ENCODE measurements around the gene BCAS3.

The BCAS3 gene

GRCh38 chr17:61379457-61380216, 702.0 kb downstream of the BCAS3 start:
- no CpG with 5 or more reads among the region's 21 CpGs for WGBS (ENCODE audit: extremely low coverage, insufficient coverage, insufficient read length)

GRCh38 chr17:61380217-61380835, 702.7 kb downstream of the BCAS3 start:
- Histone ChIP-seq H3K27ac (ENCODE audit: low read depth, low read length) (no peak overlapping the region), H3K4ac (ENCODE audit: low read depth, low read length) (no peak overlapping the region), H3K4me3 (ENCODE audit: low read depth, low read length) (no peak overlapping the region), H3K9me3 (ENCODE audit: insufficient read depth, low read depth, low read length) (peaks cover 2% of the 10 kb centered on the region), H3K36me3 (ENCODE audit: control insufficient read depth in 1 of 2, insufficient read depth in 2 of 2, low read length in 2 of 2) (no peaks in the 10 kb centered on the region), H4K91ac (ENCODE audit: low read depth, low read length) (no peak overlapping the region), H3K23ac (ENCODE audit: low read length) (no peak overlapping the region), H3K4me2 (ENCODE audit: low read length) (no peak overlapping the region), H3K4me1 (ENCODE audit: control insufficient read depth in 1 of 2, insufficient read depth in 2 of 2, low read length in 2 of 2) (peaks cover 0 to 6% of the 10 kb centered on the region in 2 experiments), H3K79me1 (ENCODE audit: low read length) (peaks cover 2% of the 10 kb centered on the region), H4K12ac (ENCODE audit: low read depth, low read length) (no peak overlapping the region), H3K9ac (ENCODE audit: low read length) (no peak overlapping the region), H2AFZ (ENCODE audit: insufficient read depth, low read length, poor library complexity) (no peak overlapping the region), H3K18ac (ENCODE audit: low read length) (no peak overlapping the region), H2BK120ac (ENCODE audit: insufficient read depth, low read length, poor library complexity) (no peak overlapping the region), H4K8ac (ENCODE audit: low read depth, low read length) (no peak overlapping the region), H3K27me3 (ENCODE audit: insufficient read depth, low read length) (no peaks in the 10 kb centered on the region), H3K79me2 (ENCODE audit: control insufficient read depth, insufficient read depth, low read length, poor library complexity) (no peaks in the 10 kb centered on the region), H2BK12ac (ENCODE audit: low read length) (no peak overlapping the region), H2BK5ac (ENCODE audit: low read depth, low read length, poor library complexity) (no peak overlapping the region), H2AK5ac (ENCODE audit: low read length) (no peak overlapping the region), H3K14ac (ENCODE audit: low read length) (no peak overlapping the region)
- WGBS (ENCODE audit: extremely low coverage, insufficient coverage, insufficient read length), result no CpG with 5 or more reads among the region's 10 CpGs
- no peak for DNase-seq

More at GRCh38 chr17:61379457-61380216, 702.0 kb downstream of the BCAS3 start:
- Histone ChIP-seq H2BK120ac (ENCODE audit: insufficient read depth, low read length, poor library complexity) (no peak overlapping the region), H3K36me3 (ENCODE audit: control insufficient read depth in 1 of 2, insufficient read depth in 2 of 2, low read length in 2 of 2) (no peaks in the 10 kb centered on the region), H3K4me1 (ENCODE audit: control insufficient read depth in 1 of 2, insufficient read depth in 2 of 2, low read length in 2 of 2) (peaks cover 0 to under 1% of the 10 kb centered on the region in 2 experiments), H4K12ac (ENCODE audit: low read depth, low read length) (no peak overlapping the region), H3K27ac (ENCODE audit: low read depth, low read length) (no peak overlapping the region), H4K91ac (ENCODE audit: low read depth, low read length) (no peak overlapping the region), H3K4ac (ENCODE audit: low read depth, low read length) (no peak overlapping the region), H4K8ac (ENCODE audit: low read depth, low read length) (no peak overlapping the region), H3K9ac (ENCODE audit: low read length) (no peak overlapping the region), H2AK5ac (ENCODE audit: low read length) (no peak overlapping the region), H2BK12ac (ENCODE audit: low read length) (no peak overlapping the region), H3K4me3 (ENCODE audit: low read depth, low read length) (no peak overlapping the region), H3K14ac (ENCODE audit: low read length) (no peak overlapping the region), H3K79me2 (ENCODE audit: control insufficient read depth, insufficient read depth, low read length, poor library complexity) (no peaks in the 10 kb centered on the region), H3K9me3 (ENCODE audit: insufficient read depth, low read depth, low read length) (peaks cover 2% of the 10 kb centered on the region), H3K18ac (ENCODE audit: low read length) (no peak overlapping the region), H2AFZ (ENCODE audit: insufficient read depth, low read length, poor library complexity) (no peak overlapping the region), H2BK5ac (ENCODE audit: low read depth, low read length, poor library complexity) (no peak overlapping the region), H3K27me3 (ENCODE audit: insufficient read depth, low read length) (no peaks in the 10 kb centered on the region), H3K23ac (ENCODE audit: low read length) (no peak overlapping the region), H3K4me2 (ENCODE audit: low read length) (no peak overlapping the region), H3K79me1 (ENCODE audit: low read length) (no peaks in the 10 kb centered on the region)
- DNase-seq, result no peak

- H3K18ac ChIP-seq (ENCODE audit: low read length), result no peak overlapping the region
- no peak overlapping the region for H3K14ac ChIP-seq (ENCODE audit: low read length)
- no peaks in the 10 kb centered on the region for H3K36me3 ChIP-seq (ENCODE audit: control insufficient read depth in 1 of 2, insufficient read depth in 2 of 2, low read length in 2 of 2)
- H2AK5ac ChIP-seq (ENCODE audit: low read length), result no peak overlapping the region
- H2BK5ac ChIP-seq (ENCODE audit: low read depth, low read length, poor library complexity), result no peak overlapping the region
- no peak overlapping the region for H3K23ac ChIP-seq (ENCODE audit: low read length)
- H3K27me3 ChIP-seq (ENCODE audit: insufficient read depth, low read length), result no peaks in the 10 kb centered on the region
- H3K27ac ChIP-seq (ENCODE audit: low read depth, low read length), result no peak overlapping the region
- no peak for DNase-seq
- no peak overlapping the region for H2BK120ac ChIP-seq (ENCODE audit: insufficient read depth, low read length, poor library complexity)
- no peaks in the 10 kb centered on the region for H3K79me2 ChIP-seq (ENCODE audit: control insufficient read depth, insufficient read depth, low read length, poor library complexity)
- H3K79me1 ChIP-seq (ENCODE audit: low read length), result peaks cover 2% of the 10 kb centered on the region
- no CpG with 5 or more reads among the region's 18 CpGs for WGBS (ENCODE audit: extremely low coverage, insufficient coverage, insufficient read length)
- no peak overlapping the region for H2AFZ ChIP-seq (ENCODE audit: insufficient read depth, low read length, poor library complexity)
- H3K4me3 ChIP-seq (ENCODE audit: low read depth, low read length), result no peak overlapping the region
- H3K9ac ChIP-seq (ENCODE audit: low read length), result no peak overlapping the region
- no peak overlapping the region for H3K4ac ChIP-seq (ENCODE audit: low read depth, low read length)
- no peak overlapping the region for H2BK12ac ChIP-seq (ENCODE audit: low read length)
- H4K8ac ChIP-seq (ENCODE audit: low read depth, low read length), result no peak overlapping the region
- H3K4me1 ChIP-seq (ENCODE audit: control insufficient read depth in 1 of 2, insufficient read depth in 2 of 2, low read length in 2 of 2), result peaks cover 0 to 6% of the 10 kb centered on the region in 2 experiments
- H4K12ac ChIP-seq (ENCODE audit: low read depth, low read length), result no peak overlapping the region
- H3K9me3 ChIP-seq (ENCODE audit: insufficient read depth, low read depth, low read length), result peaks cover 2% of the 10 kb centered on the region
- no peak overlapping the region for H3K4me2 ChIP-seq (ENCODE audit: low read length)
- no peak overlapping the region for H4K91ac ChIP-seq (ENCODE audit: low read depth, low read length)
These were observed 703.3 kb downstream of the BCAS3 start for GRCh38 chr17:61380836-61381525.

GRCh38 chr17:61381537-61381936, 703.9 kb downstream of the BCAS3 start:
- Histone ChIP-seq H3K9me3 (ENCODE audit: insufficient read depth, low read depth, low read length) (peaks cover 2% of the 10 kb centered on the region), H3K4me1 (ENCODE audit: control insufficient read depth in 1 of 2, insufficient read depth in 2 of 2, low read length in 2 of 2) (peaks cover 0 to 6% of the 10 kb centered on the region in 2 experiments), H4K8ac (ENCODE audit: low read depth, low read length) (no peak overlapping the region), H3K79me2 (ENCODE audit: control insufficient read depth, insufficient read depth, low read length, poor library complexity) (no peaks in the 10 kb centered on the region), H3K27me3 (ENCODE audit: insufficient read depth, low read length) (no peaks in the 10 kb centered on the region), H3K4ac (ENCODE audit: low read depth, low read length) (no peak overlapping the region), H3K79me1 (ENCODE audit: low read length) (peaks cover 2% of the 10 kb centered on the region), H3K14ac (ENCODE audit: low read length) (no peak overlapping the region), H3K23ac (ENCODE audit: low read length) (no peak overlapping the region), H2AFZ (ENCODE audit: insufficient read depth, low read length, poor library complexity) (no peak overlapping the region), H3K27ac (ENCODE audit: low read depth, low read length) (no peak overlapping the region), H4K12ac (ENCODE audit: low read depth, low read length) (no peak overlapping the region), H3K36me3 (ENCODE audit: control insufficient read depth in 1 of 2, insufficient read depth in 2 of 2, low read length in 2 of 2) (no peaks in the 10 kb centered on the region), H3K18ac (ENCODE audit: low read length) (no peak overlapping the region), H2BK5ac (ENCODE audit: low read depth, low read length, poor library complexity) (no peak overlapping the region), H2BK120ac (ENCODE audit: insufficient read depth, low read length, poor library complexity) (no peak overlapping the region), H2AK5ac (ENCODE audit: low read length) (no peak overlapping the region), H3K9ac (ENCODE audit: low read length) (no peak overlapping the region), H3K4me3 (ENCODE audit: low read depth, low read length) (no peak overlapping the region), H4K91ac (ENCODE audit: low read depth, low read length) (no peak overlapping the region), H3K4me2 (ENCODE audit: low read length) (no peak overlapping the region), H2BK12ac (ENCODE audit: low read length) (no peak overlapping the region)
- WGBS (ENCODE audit: extremely low coverage, insufficient coverage, insufficient read length), result no CpG with 5 or more reads among the region's 5 CpGs
- no peak for DNase-seq
